ENCODE data around the gene MAN1A2. TPM values are rescaled to one million over a fixed set of nuclear protein-coding genes. Genes with fewer than 3 reads are reported as not detected.

The MAN1A2 gene
- total and polyA plus RNA-seq, 8 donors, result 3.5 to 83.2 (median 17.0) TPM

GRCh38 chr1:117495068-117495467, 127.8 kb downstream of the MAN1A2 start:
- TF ChIP-seq CTCF (IDR thresholded peaks at IDR 0.05) (no peak), POLR2AphosphoS5 (IDR thresholded peaks at IDR 0.05) (no peak), EP300 (IDR thresholded peaks at IDR 0.05) (no peak), POLR2A (IDR thresholded peaks at IDR 0.05) (no peak)
- H3K4me3 ChIP-seq, result no peak overlapping the region
- intact Hi-C loops (cut with DNase I; ENCODE audit: low total_unique reads), result no loop called here
- no peaks in the 10 kb centered on the region for H3K4me1 ChIP-seq
- no peaks in the 10 kb centered on the region for H3K27me3 ChIP-seq
- no peaks in the 10 kb centered on the region for H3K9me3 ChIP-seq
- WGBS, 5 donors, result 95 to 100% (median 97%) methylated on average over 1 of the region's 1 CpG
- peaks cover 0 to 28% (median 19%) of the 10 kb centered on the region in 4 donors for H3K36me3 ChIP-seq
- no peak for DNase-seq
- no peak overlapping the region for H3K27ac ChIP-seq

- TF ChIP-seq POLR2A (IDR thresholded peaks at IDR 0.05) (no peak), CTCF (IDR thresholded peaks at IDR 0.05) (no peak), EP300 (IDR thresholded peaks at IDR 0.05) (no peak), POLR2AphosphoS5 (IDR thresholded peaks at IDR 0.05) (no peak)
- WGBS, 5 donors, result 87 to 96% (median 91%) methylated on average over 2 of the region's 2 CpGs
These were observed 131.8 kb downstream of the MAN1A2 start for GRCh38 chr1:117499071-117499470.

GRCh38 chr1:117500584-117500983, 133.3 kb downstream of the MAN1A2 start:
- no peak for TF ChIP-seq EP300 (IDR thresholded peaks at IDR 0.05)
- no peak for TF ChIP-seq POLR2AphosphoS5 (IDR thresholded peaks at IDR 0.05)
- no peak for TF ChIP-seq POLR2A (IDR thresholded peaks at IDR 0.05)
- no peak for TF ChIP-seq CTCF (IDR thresholded peaks at IDR 0.05)
- WGBS, 5 donors, result 95 to 98% (median 96%) methylated on average over 1 of the region's 1 CpG
- Histone ChIP-seq H3K4me3 (no peak overlapping the region), H3K9me3 (no peaks in the 10 kb centered on the region), H3K36me3 (peaks cover 0 to 40% (median 29%) of the 10 kb centered on the region in 4 donors), H3K27me3 (no peaks in the 10 kb centered on the region), H3K27ac (no peak overlapping the region), H3K4me1 (no peaks in the 10 kb centered on the region)
- no peak for DNase-seq
- intact Hi-C loops (cut with DNase I; ENCODE audit: low total_unique reads), result no loop called here

More at GRCh38 chr1:117499071-117499470, 131.8 kb downstream of the MAN1A2 start:
- Histone ChIP-seq H3K27me3 (no peaks in the 10 kb centered on the region), H3K4me3 (no peak overlapping the region), H3K27ac (no peak overlapping the region), H3K36me3 (peaks cover 0 to 38% (median 27%) of the 10 kb centered on the region in 4 donors), H3K9me3 (no peaks in the 10 kb centered on the region), H3K4me1 (no peaks in the 10 kb centered on the region)
- intact Hi-C loops (cut with DNase I; ENCODE audit: low total_unique reads), result no loop called here
- DNase-seq, result no peak

- intact Hi-C loops (cut with DNase I; ENCODE audit: low total_unique reads), result no loop called here
- Histone ChIP-seq H3K9me3 (no peaks in the 10 kb centered on the region), H3K27me3 (no peaks in the 10 kb centered on the region), H3K4me1 (no peaks in the 10 kb centered on the region), H3K36me3 (peaks cover 0 to 40% (median 29%) of the 10 kb centered on the region in 4 donors), H3K27ac (no peak overlapping the region), H3K4me3 (no peak overlapping the region)
- 71 to 89% (median 88%) methylated on average over 3 of the region's 3 CpGs for WGBS, 5 donors
- DNase-seq, result no peak
- TF ChIP-seq CTCF (IDR thresholded peaks at IDR 0.05) (no peak), EP300 (IDR thresholded peaks at IDR 0.05) (no peak), POLR2AphosphoS5 (IDR thresholded peaks at IDR 0.05) (no peak), POLR2A (IDR thresholded peaks at IDR 0.05) (no peak)
These were observed 134.0 kb downstream of the MAN1A2 start for GRCh38 chr1:117501281-117501680.
